Liver (tissue), 9 donors: Measurements from ENCODE around the gene ITFG1. TPM values are rescaled to one million over a fixed set of nuclear protein-coding genes. Genes with fewer than 3 reads are reported as not detected.

ENCODE experiments used
- DNase-seq: peaks from one replicate; pipeline ENCODE4 v3.0.0-alpha.2; 2017; ENCODE audit warnings: low spot score
- H3K27ac ChIP-seq, 2 donors: one replicate each; pipeline ENCODE4 v1.7.0; 2013; ENCODE audit warnings: inconsistent platforms in 2 of 2, low read length in 2 of 2, control low read depth in 1 of 2, low read depth in 1 of 2, mild to moderate bottlenecking in 1 of 2
- H3K27me3 ChIP-seq, 4 donors: one replicate each; pipeline versions ENCODE4 v1.6.1 to v1.7.0; 2013; ENCODE audit warnings: low read length in 3 of 4, inconsistent platforms in 1 of 4, mild to moderate bottlenecking in 1 of 4, moderate library complexity in 1 of 4; ENCODE audit not compliant: control insufficient read depth in 4 of 4, insufficient read depth in 4 of 4
- H3K36me3 ChIP-seq, 4 donors: one replicate each; pipeline versions ENCODE4 v1.6.1 to v1.7.0; 2013; ENCODE audit warnings: low read length in 3 of 4, mild to moderate bottlenecking in 3 of 4, low read depth in 1 of 4, moderate library complexity in 1 of 4; ENCODE audit not compliant: control insufficient read depth in 4 of 4, insufficient read depth in 3 of 4
- H3K4me1 ChIP-seq, 4 donors: one replicate each; pipeline versions ENCODE4 v1.6.1 to v1.7.0; 2013; ENCODE audit warnings: low read length in 3 of 4, mild to moderate bottlenecking in 3 of 4, moderate library complexity in 1 of 4; ENCODE audit not compliant: control insufficient read depth in 4 of 4, insufficient read depth in 4 of 4
- H3K4me3 ChIP-seq, 3 donors: one replicate each; pipeline versions ENCODE4 v1.6.1 to v1.7.0; 2013; ENCODE audit warnings: low read length in 3 of 3, control low read depth in 1 of 3, low read depth in 1 of 3, mild to moderate bottlenecking in 1 of 3
- H3K9ac ChIP-seq, 2 donors: one replicate each; pipeline ENCODE4 v1.7.0; 2013; ENCODE audit warnings: low read length in 2 of 2, mild to moderate bottlenecking in 2 of 2, moderate library complexity in 2 of 2, control low read depth in 1 of 2, low read depth in 1 of 2
- H3K9me3 ChIP-seq, 4 donors: one replicate each; pipeline versions ENCODE4 v1.6.1 to v1.7.0; 2013; ENCODE audit warnings: low read length in 3 of 4; ENCODE audit not compliant: control insufficient read depth in 4 of 4
- EGR1 ChIP-seq, 2 donors: IDR thresholded peaks; 2 replicates each; pipeline ENCODE4 v1.6.1; 2016 to 2018; ENCODE audit warnings: antibody characterized with exemption in 2 of 2, low read depth in 2 of 2
- FOXA1 ChIP-seq: IDR thresholded peaks from 2 replicates; pipeline ENCODE4 v1.6.1; 2016; ENCODE audit warnings: antibody characterized with exemption
- FOXA2 ChIP-seq: IDR thresholded peaks from 2 replicates; pipeline ENCODE4 v1.6.1; 2016; ENCODE audit warnings: antibody characterized with exemption
- GABPA ChIP-seq, 2 donors: IDR thresholded peaks in 1 of 2; conservative IDR thresholded peaks in 1 of 2; 2 replicates each; pipeline ENCODE4 v1.6.1; 2016; ENCODE audit warnings: antibody characterized with exemption in 2 of 2, mild to moderate bottlenecking in 1 of 2, moderate library complexity in 1 of 2
- HNF4A ChIP-seq, 2 donors: conservative IDR thresholded peaks; 2 replicates each; pipeline ENCODE4 v1.6.1; 2016; ENCODE audit warnings: antibody characterized with exemption in 2 of 2, mild to moderate bottlenecking in 2 of 2
- HNF4G ChIP-seq: IDR thresholded peaks from 2 replicates; pipeline ENCODE4 v1.6.1; 2016; ENCODE audit warnings: antibody characterized with exemption
- JUND ChIP-seq, 2 donors: IDR thresholded peaks; 2 replicates each; pipeline ENCODE4 v1.6.1; 2016; ENCODE audit warnings: antibody characterized with exemption in 2 of 2
- RAD21 ChIP-seq, 2 donors: IDR thresholded peaks; 2 replicates each; pipeline ENCODE4 v1.6.1; 2016; ENCODE audit warnings: antibody characterized with exemption in 2 of 2, mild to moderate bottlenecking in 2 of 2
- RXRA ChIP-seq, 2 donors: IDR thresholded peaks; 2 replicates each; pipeline ENCODE4 v1.6.1; 2017 to 2018; ENCODE audit warnings: antibody characterized with exemption in 2 of 2, mild to moderate bottlenecking in 1 of 2
- SP1 ChIP-seq: IDR thresholded peaks from 2 replicates; pipeline ENCODE4 v1.6.1; 2018; ENCODE audit warnings: antibody characterized with exemption, mild to moderate bottlenecking
- TAF1 ChIP-seq: conservative IDR thresholded peaks from 2 replicates; pipeline ENCODE4 v1.6.1; 2016; ENCODE audit warnings: antibody characterized with exemption, mild to moderate bottlenecking
- YY1 ChIP-seq: IDR thresholded peaks from 2 replicates; pipeline ENCODE4 v1.6.1; 2016; ENCODE audit warnings: antibody characterized with exemption, mild to moderate bottlenecking
- WGBS: extraction: QIAGEN DNeasy Blood & Tissue Kit; methylation state at CpG from one replicate; pipeline ENCODE4 v1.1.7; 2013; 5-methylcytosine and 5-hydroxymethylcytosine counted together
- polyA plus RNA-seq, 2 donors: library from polyadenylated mRNA; stranded (reverse) in 1 of 2; unstranded in 1 of 2; fragments of 200-250 nt in 1 of 2; fragments of >200 nt in 1 of 2; fragmentation: Nextera tagmentation in 1 of 2; extraction: Ambion mirVana in 1 of 2; gene quantifications; one replicate each; pipeline versions ENCODE4 v1.2.1 to v1.2.3, GENCODE V29; 2013 to 2015
- total RNA-seq, 2 donors: library from RNA; depleted of rRNA; stranded (reverse); fragments of >200 nt; gene quantifications; one replicate each; pipeline ENCODE4 v1.2.3, GENCODE V29; 2014
- TF ChIP-seq, protein P1 (sequence below): IDR thresholded peaks from 2 replicates; pipeline ENCODE4 v1.6.1; 2016; ENCODE audit warnings: antibody characterized with exemption
- TF ChIP-seq, protein P2 (sequence below): fragments of 150-350 bp; IDR thresholded peaks from 2 replicates; pipeline ENCODE4 v1.5.1; 2017; ENCODE audit warnings: improper control_type of control experiment, low read depth, low read length; ENCODE audit not compliant: missing input control
- TF ChIP-seq, protein P3 (sequence below): IDR thresholded peaks from 2 replicates; pipeline ENCODE4 v1.6.1; 2016; ENCODE audit warnings: antibody characterized with exemption, mild to moderate bottlenecking
- TF ChIP-seq, protein P4 (sequence below): IDR thresholded peaks from 2 replicates; pipeline ENCODE4 v1.6.1; 2016; ENCODE audit warnings: antibody characterized with exemption
- donor health status: healthy.
- donor health status: healthy.
- donor health status: healthy.
- donor health status: healthy.
- donor health status: healthy.

Gene ITFG1
- total and polyA plus RNA-seq, 4 donors = 31.1 to 51.0 (median 36.5) TPM

DNA sequence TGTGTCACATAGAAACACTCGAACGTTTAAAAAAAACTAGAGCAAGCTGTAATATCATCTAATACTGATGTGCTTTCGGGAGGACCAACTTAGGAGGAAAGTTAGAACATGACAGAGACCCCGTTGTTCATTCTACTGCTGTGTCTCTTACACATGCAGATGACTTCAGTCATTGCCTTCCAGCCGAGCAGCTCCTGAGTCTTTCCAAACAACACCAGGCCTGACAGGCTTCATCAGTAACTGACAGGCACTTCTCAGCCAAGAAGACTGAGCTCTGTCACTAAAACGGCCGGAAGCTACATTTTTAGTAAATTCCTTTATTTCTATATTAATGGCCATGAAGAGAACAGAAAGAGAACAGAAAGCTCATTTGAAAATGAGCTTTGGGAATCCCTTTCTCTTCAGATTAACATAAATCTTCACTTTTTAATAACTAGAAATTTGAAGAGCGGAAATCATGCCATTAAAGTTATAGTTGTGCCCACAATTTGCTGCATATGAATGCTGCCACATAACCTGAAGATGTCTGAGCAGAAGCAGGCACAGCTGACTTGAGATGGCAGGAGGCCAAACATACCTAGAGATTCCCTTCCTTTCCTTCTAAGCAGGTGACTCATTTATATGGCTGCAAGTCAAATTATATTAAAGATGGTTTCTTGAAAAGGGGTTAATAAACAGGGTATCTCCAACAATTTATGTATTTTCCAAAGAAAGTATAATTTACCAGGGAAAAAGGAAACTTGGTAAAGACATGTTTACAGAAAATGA is 148.9 kb downstream of the ITFG1 start:
- H3K4me3 ChIP-seq = no peak overlapping the region
- peaks cover 0 to 17% (median 7%) of the 10 kb centered on the region in 4 donors for H3K36me3 ChIP-seq
- no peak overlapping the region for H3K9ac ChIP-seq
- H3K27ac ChIP-seq = no peak overlapping the region
- DNase-seq = no peak
- no peaks in the 10 kb centered on the region for H3K4me1 ChIP-seq
- TF ChIP-seq RXRA (IDR thresholded peaks at IDR 0.05) = no peak
- TF ChIP-seq HNF4A (conservative IDR thresholded peaks at IDR 0.05) = no peak
- TF ChIP-seq YY1 = no peak
- no peak for TF ChIP-seq JUND (IDR thresholded peaks at IDR 0.05)
- no peak for TF ChIP-seq TAF1
- TF ChIP-seq, protein P1, sequence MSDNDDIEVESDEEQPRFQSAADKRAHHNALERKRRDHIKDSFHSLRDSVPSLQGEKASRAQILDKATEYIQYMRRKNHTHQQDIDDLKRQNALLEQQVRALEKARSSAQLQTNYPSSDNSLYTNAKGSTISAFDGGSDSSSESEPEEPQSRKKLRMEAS = no peak
- no peak for TF ChIP-seq RAD21 (IDR thresholded peaks at IDR 0.05)
- no peak for TF ChIP-seq HNF4G
- no peak for TF ChIP-seq EGR1 (IDR thresholded peaks at IDR 0.05; ENCODE audit: low read depth in 2 of 2)
- no peak for TF ChIP-seq GABPA (IDR thresholded peaks at IDR 0.05 in 1 of 2, conservative IDR thresholded peaks at IDR 0.05 in 1 of 2)
- TF ChIP-seq, protein P2, sequence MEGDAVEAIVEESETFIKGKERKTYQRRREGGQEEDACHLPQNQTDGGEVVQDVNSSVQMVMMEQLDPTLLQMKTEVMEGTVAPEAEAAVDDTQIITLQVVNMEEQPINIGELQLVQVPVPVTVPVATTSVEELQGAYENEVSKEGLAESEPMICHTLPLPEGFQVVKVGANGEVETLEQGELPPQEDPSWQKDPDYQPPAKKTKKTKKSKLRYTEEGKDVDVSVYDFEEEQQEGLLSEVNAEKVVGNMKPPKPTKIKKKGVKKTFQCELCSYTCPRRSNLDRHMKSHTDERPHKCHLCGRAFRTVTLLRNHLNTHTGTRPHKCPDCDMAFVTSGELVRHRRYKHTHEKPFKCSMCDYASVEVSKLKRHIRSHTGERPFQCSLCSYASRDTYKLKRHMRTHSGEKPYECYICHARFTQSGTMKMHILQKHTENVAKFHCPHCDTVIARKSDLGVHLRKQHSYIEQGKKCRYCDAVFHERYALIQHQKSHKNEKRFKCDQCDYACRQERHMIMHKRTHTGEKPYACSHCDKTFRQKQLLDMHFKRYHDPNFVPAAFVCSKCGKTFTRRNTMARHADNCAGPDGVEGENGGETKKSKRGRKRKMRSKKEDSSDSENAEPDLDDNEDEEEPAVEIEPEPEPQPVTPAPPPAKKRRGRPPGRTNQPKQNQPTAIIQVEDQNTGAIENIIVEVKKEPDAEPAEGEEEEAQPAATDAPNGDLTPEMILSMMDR = no peak
- TF ChIP-seq, protein P3, sequence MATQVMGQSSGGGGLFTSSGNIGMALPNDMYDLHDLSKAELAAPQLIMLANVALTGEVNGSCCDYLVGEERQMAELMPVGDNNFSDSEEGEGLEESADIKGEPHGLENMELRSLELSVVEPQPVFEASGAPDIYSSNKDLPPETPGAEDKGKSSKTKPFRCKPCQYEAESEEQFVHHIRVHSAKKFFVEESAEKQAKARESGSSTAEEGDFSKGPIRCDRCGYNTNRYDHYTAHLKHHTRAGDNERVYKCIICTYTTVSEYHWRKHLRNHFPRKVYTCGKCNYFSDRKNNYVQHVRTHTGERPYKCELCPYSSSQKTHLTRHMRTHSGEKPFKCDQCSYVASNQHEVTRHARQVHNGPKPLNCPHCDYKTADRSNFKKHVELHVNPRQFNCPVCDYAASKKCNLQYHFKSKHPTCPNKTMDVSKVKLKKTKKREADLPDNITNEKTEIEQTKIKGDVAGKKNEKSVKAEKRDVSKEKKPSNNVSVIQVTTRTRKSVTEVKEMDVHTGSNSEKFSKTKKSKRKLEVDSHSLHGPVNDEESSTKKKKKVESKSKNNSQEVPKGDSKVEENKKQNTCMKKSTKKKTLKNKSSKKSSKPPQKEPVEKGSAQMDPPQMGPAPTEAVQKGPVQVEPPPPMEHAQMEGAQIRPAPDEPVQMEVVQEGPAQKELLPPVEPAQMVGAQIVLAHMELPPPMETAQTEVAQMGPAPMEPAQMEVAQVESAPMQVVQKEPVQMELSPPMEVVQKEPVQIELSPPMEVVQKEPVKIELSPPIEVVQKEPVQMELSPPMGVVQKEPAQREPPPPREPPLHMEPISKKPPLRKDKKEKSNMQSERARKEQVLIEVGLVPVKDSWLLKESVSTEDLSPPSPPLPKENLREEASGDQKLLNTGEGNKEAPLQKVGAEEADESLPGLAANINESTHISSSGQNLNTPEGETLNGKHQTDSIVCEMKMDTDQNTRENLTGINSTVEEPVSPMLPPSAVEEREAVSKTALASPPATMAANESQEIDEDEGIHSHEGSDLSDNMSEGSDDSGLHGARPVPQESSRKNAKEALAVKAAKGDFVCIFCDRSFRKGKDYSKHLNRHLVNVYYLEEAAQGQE = no peak
- TF ChIP-seq, protein P4, sequence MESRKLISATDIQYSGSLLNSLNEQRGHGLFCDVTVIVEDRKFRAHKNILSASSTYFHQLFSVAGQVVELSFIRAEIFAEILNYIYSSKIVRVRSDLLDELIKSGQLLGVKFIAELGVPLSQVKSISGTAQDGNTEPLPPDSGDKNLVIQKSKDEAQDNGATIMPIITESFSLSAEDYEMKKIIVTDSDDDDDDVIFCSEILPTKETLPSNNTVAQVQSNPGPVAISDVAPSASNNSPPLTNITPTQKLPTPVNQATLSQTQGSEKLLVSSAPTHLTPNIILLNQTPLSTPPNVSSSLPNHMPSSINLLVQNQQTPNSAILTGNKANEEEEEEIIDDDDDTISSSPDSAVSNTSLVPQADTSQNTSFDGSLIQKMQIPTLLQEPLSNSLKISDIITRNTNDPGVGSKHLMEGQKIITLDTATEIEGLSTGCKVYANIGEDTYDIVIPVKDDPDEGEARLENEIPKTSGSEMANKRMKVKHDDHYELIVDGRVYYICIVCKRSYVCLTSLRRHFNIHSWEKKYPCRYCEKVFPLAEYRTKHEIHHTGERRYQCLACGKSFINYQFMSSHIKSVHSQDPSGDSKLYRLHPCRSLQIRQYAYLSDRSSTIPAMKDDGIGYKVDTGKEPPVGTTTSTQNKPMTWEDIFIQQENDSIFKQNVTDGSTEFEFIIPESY = no peak
- TF ChIP-seq SP1 = no peak
- TF ChIP-seq FOXA1 = no peak
- TF ChIP-seq FOXA2 = no peak
- H3K27me3 ChIP-seq = no peaks in the 10 kb centered on the region
- H3K9me3 ChIP-seq = no peaks in the 10 kb centered on the region
- WGBS = 87% methylated on average over 8 of the region's 8 CpGs
